Liver (tissue), 9 donors: ENCODE data around the gene SETD1B. TPM values are rescaled to one million over a fixed set of nuclear protein-coding genes. Genes with fewer than 3 reads are reported as not detected.

Source experiments
- DNase-seq: peaks from one replicate; pipeline ENCODE4 v3.0.0-alpha.2; 2017; ENCODE audit warnings: low spot score
- H3K27ac ChIP-seq, 2 donors: one replicate each; pipeline ENCODE4 v1.7.0; 2013; ENCODE audit warnings: inconsistent platforms in 2 of 2, low read length in 2 of 2, control low read depth in 1 of 2, low read depth in 1 of 2, mild to moderate bottlenecking in 1 of 2
- H3K27me3 ChIP-seq, 4 donors: one replicate each; pipeline versions ENCODE4 v1.6.1 to v1.7.0; 2013; ENCODE audit warnings: low read length in 3 of 4, inconsistent platforms in 1 of 4, mild to moderate bottlenecking in 1 of 4, moderate library complexity in 1 of 4; ENCODE audit not compliant: control insufficient read depth in 4 of 4, insufficient read depth in 4 of 4
- H3K36me3 ChIP-seq, 4 donors: one replicate each; pipeline versions ENCODE4 v1.6.1 to v1.7.0; 2013; ENCODE audit warnings: low read length in 3 of 4, mild to moderate bottlenecking in 3 of 4, low read depth in 1 of 4, moderate library complexity in 1 of 4; ENCODE audit not compliant: control insufficient read depth in 4 of 4, insufficient read depth in 3 of 4
- H3K4me1 ChIP-seq, 4 donors: one replicate each; pipeline versions ENCODE4 v1.6.1 to v1.7.0; 2013; ENCODE audit warnings: low read length in 3 of 4, mild to moderate bottlenecking in 3 of 4, moderate library complexity in 1 of 4; ENCODE audit not compliant: control insufficient read depth in 4 of 4, insufficient read depth in 4 of 4
- H3K4me3 ChIP-seq, 3 donors: one replicate each; pipeline versions ENCODE4 v1.6.1 to v1.7.0; 2013; ENCODE audit warnings: low read length in 3 of 3, control low read depth in 1 of 3, low read depth in 1 of 3, mild to moderate bottlenecking in 1 of 3
- H3K9ac ChIP-seq, 2 donors: one replicate each; pipeline ENCODE4 v1.7.0; 2013; ENCODE audit warnings: low read length in 2 of 2, mild to moderate bottlenecking in 2 of 2, moderate library complexity in 2 of 2, control low read depth in 1 of 2, low read depth in 1 of 2
- H3K9me3 ChIP-seq, 4 donors: one replicate each; pipeline versions ENCODE4 v1.6.1 to v1.7.0; 2013; ENCODE audit warnings: low read length in 3 of 4; ENCODE audit not compliant: control insufficient read depth in 4 of 4
- EGR1 ChIP-seq, 2 donors: IDR thresholded peaks; 2 replicates each; pipeline ENCODE4 v1.6.1; 2016 to 2018; ENCODE audit warnings: antibody characterized with exemption in 2 of 2, low read depth in 2 of 2
- FOXA2 ChIP-seq: IDR thresholded peaks from 2 replicates; pipeline ENCODE4 v1.6.1; 2016; ENCODE audit warnings: antibody characterized with exemption
- GABPA ChIP-seq, 2 donors: IDR thresholded peaks in 1 of 2; conservative IDR thresholded peaks in 1 of 2; 2 replicates each; pipeline ENCODE4 v1.6.1; 2016; ENCODE audit warnings: antibody characterized with exemption in 2 of 2, mild to moderate bottlenecking in 1 of 2, moderate library complexity in 1 of 2
- HNF4A ChIP-seq, 2 donors: conservative IDR thresholded peaks; 2 replicates each; pipeline ENCODE4 v1.6.1; 2016; ENCODE audit warnings: antibody characterized with exemption in 2 of 2, mild to moderate bottlenecking in 2 of 2
- HNF4G ChIP-seq: IDR thresholded peaks from 2 replicates; pipeline ENCODE4 v1.6.1; 2016; ENCODE audit warnings: antibody characterized with exemption
- JUND ChIP-seq, 2 donors: IDR thresholded peaks; 2 replicates each; pipeline ENCODE4 v1.6.1; 2016; ENCODE audit warnings: antibody characterized with exemption in 2 of 2
- NR2F2 ChIP-seq: IDR thresholded peaks from 2 replicates; pipeline ENCODE4 v1.6.1; 2016; ENCODE audit warnings: antibody characterized with exemption
- RAD21 ChIP-seq, 2 donors: IDR thresholded peaks; 2 replicates each; pipeline ENCODE4 v1.6.1; 2016; ENCODE audit warnings: antibody characterized with exemption in 2 of 2, mild to moderate bottlenecking in 2 of 2
- RXRA ChIP-seq, 2 donors: IDR thresholded peaks; 2 replicates each; pipeline ENCODE4 v1.6.1; 2017 to 2018; ENCODE audit warnings: antibody characterized with exemption in 2 of 2, mild to moderate bottlenecking in 1 of 2
- SP1 ChIP-seq: IDR thresholded peaks from 2 replicates; pipeline ENCODE4 v1.6.1; 2018; ENCODE audit warnings: antibody characterized with exemption, mild to moderate bottlenecking
- WGBS: extraction: QIAGEN DNeasy Blood & Tissue Kit; methylation state at CpG from one replicate; pipeline ENCODE4 v1.1.7; 2013; 5-methylcytosine and 5-hydroxymethylcytosine counted together
- polyA plus RNA-seq, 2 donors: library from polyadenylated mRNA; stranded (reverse) in 1 of 2; unstranded in 1 of 2; fragments of 200-250 nt in 1 of 2; fragments of >200 nt in 1 of 2; fragmentation: Nextera tagmentation in 1 of 2; extraction: Ambion mirVana in 1 of 2; gene quantifications; one replicate each; pipeline versions ENCODE4 v1.2.1 to v1.2.3, GENCODE V29; 2013 to 2015
- total RNA-seq, 2 donors: library from RNA; depleted of rRNA; stranded (reverse); fragments of >200 nt; gene quantifications; one replicate each; pipeline ENCODE4 v1.2.3, GENCODE V29; 2014
- TF ChIP-seq, protein P1 (sequence below): IDR thresholded peaks from 2 replicates; pipeline ENCODE4 v1.6.1; 2016; ENCODE audit warnings: antibody characterized with exemption, mild to moderate bottlenecking
- TF ChIP-seq, protein P2 (sequence below): IDR thresholded peaks from 2 replicates; pipeline ENCODE4 v1.6.1; 2016; ENCODE audit warnings: antibody characterized with exemption
- TF ChIP-seq, protein P3 (sequence below): IDR thresholded peaks from 2 replicates; pipeline ENCODE4 v1.6.1; 2016; ENCODE audit warnings: antibody characterized with exemption
- TF ChIP-seq, protein P4 (sequence below): IDR thresholded peaks from 2 replicates; pipeline ENCODE4 v1.6.1; 2016; ENCODE audit warnings: antibody characterized with exemption
- TF ChIP-seq, protein P5 (sequence below): fragments of 150-350 bp; IDR thresholded peaks from 2 replicates; pipeline ENCODE4 v1.5.1; 2017; ENCODE audit warnings: improper control_type of control experiment, low read depth, low read length; ENCODE audit not compliant: missing input control
- donor health status: healthy.
- donor health status: healthy.
- donor health status: healthy.
- donor health status: healthy.
- donor health status: healthy.

The SETD1B gene
- total and polyA plus RNA-seq, 4 donors, result 1.8 to 7.9 (median 5.0) TPM

DNA sequence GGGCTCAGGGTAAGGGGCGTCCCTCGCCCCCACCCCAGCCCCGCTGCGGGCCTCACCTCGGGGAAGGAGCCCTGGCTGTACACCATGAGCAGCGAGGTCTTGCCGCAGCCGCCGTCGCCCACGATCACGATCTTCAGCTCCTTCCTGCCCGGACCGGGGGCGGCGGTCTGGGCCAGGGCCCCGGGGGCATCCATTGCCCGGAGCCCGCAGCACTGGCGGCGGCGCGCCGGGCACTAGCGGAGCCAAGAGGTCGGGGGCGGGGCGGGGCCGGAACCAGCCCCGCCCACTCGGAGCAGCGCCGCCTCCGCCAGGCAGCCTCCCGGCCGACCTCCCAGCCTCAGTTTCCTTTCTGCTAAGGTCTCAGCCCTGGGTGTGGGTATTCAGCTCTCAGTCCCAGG, 10.4 kb upstream of the SETD1B start, which contains the start of gene RHOF:
TSS of gene RHOF (minus strand) at position 249 of the 398 bp plus-strand sequence. CDS start at position 194, 55 bp downstream.
- Histone ChIP-seq H3K4me3 (peak within 1 kb of the TSS; percentile 35 to 61 (median 47)), H3K36me3 (no peaks in the 10 kb centered on the region), H3K27me3 (no peaks in the 10 kb centered on the region), H3K9me3 (no peaks in the 10 kb centered on the region), H3K4me1 (peaks cover 17 to 52% (median 44%) of the 10 kb centered on the region in 4 donors), H3K27ac (peak within 1 kb of the TSS; percentile 92), H3K9ac (peak within 1 kb of the TSS; percentile 72 to 73)
- peak; percentile 71 for DNase-seq
- WGBS, result 8% methylated on average over 36 of the region's 36 CpGs
- TF ChIP-seq HNF4G (no peak), GABPA (IDR thresholded peaks at IDR 0.05 in 1 of 2, conservative IDR thresholded peaks at IDR 0.05 in 1 of 2) (no peak), RAD21 (IDR thresholded peaks at IDR 0.05) (no peak), JUND (IDR thresholded peaks at IDR 0.05) (no peak), SP1 (no peak), RXRA (IDR thresholded peaks at IDR 0.05) (no peak), NR2F2 (no peak), EGR1 (IDR thresholded peaks at IDR 0.05; ENCODE audit: low read depth in 2 of 2) (no peak), HNF4A (conservative IDR thresholded peaks at IDR 0.05) (no peak), FOXA2 (no peak)
- TF ChIP-seq, protein P1, sequence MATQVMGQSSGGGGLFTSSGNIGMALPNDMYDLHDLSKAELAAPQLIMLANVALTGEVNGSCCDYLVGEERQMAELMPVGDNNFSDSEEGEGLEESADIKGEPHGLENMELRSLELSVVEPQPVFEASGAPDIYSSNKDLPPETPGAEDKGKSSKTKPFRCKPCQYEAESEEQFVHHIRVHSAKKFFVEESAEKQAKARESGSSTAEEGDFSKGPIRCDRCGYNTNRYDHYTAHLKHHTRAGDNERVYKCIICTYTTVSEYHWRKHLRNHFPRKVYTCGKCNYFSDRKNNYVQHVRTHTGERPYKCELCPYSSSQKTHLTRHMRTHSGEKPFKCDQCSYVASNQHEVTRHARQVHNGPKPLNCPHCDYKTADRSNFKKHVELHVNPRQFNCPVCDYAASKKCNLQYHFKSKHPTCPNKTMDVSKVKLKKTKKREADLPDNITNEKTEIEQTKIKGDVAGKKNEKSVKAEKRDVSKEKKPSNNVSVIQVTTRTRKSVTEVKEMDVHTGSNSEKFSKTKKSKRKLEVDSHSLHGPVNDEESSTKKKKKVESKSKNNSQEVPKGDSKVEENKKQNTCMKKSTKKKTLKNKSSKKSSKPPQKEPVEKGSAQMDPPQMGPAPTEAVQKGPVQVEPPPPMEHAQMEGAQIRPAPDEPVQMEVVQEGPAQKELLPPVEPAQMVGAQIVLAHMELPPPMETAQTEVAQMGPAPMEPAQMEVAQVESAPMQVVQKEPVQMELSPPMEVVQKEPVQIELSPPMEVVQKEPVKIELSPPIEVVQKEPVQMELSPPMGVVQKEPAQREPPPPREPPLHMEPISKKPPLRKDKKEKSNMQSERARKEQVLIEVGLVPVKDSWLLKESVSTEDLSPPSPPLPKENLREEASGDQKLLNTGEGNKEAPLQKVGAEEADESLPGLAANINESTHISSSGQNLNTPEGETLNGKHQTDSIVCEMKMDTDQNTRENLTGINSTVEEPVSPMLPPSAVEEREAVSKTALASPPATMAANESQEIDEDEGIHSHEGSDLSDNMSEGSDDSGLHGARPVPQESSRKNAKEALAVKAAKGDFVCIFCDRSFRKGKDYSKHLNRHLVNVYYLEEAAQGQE, result no peak
- TF ChIP-seq, protein P2, sequence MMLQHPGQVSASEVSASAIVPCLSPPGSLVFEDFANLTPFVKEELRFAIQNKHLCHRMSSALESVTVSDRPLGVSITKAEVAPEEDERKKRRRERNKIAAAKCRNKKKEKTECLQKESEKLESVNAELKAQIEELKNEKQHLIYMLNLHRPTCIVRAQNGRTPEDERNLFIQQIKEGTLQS, result no peak
- TF ChIP-seq, protein P3, sequence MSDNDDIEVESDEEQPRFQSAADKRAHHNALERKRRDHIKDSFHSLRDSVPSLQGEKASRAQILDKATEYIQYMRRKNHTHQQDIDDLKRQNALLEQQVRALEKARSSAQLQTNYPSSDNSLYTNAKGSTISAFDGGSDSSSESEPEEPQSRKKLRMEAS, result no peak
- TF ChIP-seq, protein P4, sequence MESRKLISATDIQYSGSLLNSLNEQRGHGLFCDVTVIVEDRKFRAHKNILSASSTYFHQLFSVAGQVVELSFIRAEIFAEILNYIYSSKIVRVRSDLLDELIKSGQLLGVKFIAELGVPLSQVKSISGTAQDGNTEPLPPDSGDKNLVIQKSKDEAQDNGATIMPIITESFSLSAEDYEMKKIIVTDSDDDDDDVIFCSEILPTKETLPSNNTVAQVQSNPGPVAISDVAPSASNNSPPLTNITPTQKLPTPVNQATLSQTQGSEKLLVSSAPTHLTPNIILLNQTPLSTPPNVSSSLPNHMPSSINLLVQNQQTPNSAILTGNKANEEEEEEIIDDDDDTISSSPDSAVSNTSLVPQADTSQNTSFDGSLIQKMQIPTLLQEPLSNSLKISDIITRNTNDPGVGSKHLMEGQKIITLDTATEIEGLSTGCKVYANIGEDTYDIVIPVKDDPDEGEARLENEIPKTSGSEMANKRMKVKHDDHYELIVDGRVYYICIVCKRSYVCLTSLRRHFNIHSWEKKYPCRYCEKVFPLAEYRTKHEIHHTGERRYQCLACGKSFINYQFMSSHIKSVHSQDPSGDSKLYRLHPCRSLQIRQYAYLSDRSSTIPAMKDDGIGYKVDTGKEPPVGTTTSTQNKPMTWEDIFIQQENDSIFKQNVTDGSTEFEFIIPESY, result no peak
- TF ChIP-seq, protein P5, sequence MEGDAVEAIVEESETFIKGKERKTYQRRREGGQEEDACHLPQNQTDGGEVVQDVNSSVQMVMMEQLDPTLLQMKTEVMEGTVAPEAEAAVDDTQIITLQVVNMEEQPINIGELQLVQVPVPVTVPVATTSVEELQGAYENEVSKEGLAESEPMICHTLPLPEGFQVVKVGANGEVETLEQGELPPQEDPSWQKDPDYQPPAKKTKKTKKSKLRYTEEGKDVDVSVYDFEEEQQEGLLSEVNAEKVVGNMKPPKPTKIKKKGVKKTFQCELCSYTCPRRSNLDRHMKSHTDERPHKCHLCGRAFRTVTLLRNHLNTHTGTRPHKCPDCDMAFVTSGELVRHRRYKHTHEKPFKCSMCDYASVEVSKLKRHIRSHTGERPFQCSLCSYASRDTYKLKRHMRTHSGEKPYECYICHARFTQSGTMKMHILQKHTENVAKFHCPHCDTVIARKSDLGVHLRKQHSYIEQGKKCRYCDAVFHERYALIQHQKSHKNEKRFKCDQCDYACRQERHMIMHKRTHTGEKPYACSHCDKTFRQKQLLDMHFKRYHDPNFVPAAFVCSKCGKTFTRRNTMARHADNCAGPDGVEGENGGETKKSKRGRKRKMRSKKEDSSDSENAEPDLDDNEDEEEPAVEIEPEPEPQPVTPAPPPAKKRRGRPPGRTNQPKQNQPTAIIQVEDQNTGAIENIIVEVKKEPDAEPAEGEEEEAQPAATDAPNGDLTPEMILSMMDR, result no peak
